GM21381 (cell line): ENCODE measurements around the gene PECR.
"Not testable (repeated sequence)": the region's sequence is repeated elsewhere in the genome, so short reads cannot be mapped to it uniquely, and the experiment has no call there.

Experiments used
- ATAC-seq: cut with Tn5 transposase; IDR thresholded peaks from one replicate; pipeline ENCODE4 v1.9.1; 2021; ENCODE audit warnings: mild to moderate bottlenecking, moderate library complexity; ENCODE audit not compliant: unreplicated experiment

Gene PECR

GRCh38 chr2:216031960-216032689, 49.5 kb downstream of the PECR start:
- peak; percentile 71 for ATAC-seq

GRCh38 chr2:216030216-216030615, 51.4 kb downstream of the PECR start:
- no peak for ATAC-seq

- no peak for ATAC-seq
Measured at GRCh38 chr2:216029416-216030129, 52.0 kb downstream of the PECR start.

- ATAC-seq, result no peak
Measured at GRCh38 chr2:216024779-216025336, 56.8 kb downstream of the PECR start.

DNA sequence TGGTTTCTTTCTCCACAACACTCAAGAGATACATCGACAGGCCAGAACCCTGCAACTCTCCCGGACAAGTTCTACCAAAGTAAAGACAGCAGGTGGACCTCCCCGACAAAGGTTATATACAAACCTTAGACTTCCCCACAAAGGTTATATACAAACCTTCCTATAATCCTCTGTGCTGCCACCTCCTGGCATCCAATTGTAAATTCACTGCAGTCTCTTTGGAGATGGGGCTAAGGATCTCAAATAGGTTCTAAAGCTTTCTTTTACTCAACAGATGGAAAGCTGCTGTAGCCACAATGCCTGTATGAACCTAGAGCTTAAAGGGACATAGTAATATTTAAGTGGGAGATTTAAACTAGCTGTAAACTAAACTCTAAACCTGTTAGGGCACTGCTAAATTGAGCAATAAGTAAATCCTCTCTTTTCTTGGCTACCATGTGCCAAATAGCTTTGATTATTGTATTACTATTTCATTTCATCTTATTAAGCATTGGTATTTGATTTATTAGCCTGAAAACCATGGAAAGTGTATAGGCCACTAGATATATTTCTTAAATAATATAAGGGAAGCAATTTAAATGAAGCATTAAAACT, 58.5 kb downstream of the PECR start:
- no peak for ATAC-seq

GRCh38 chr2:216021768-216022565, 59.6 kb downstream of the PECR start:
- ATAC-seq, result no peak

- ATAC-seq, result no peak
Measured at GRCh38 chr2:216018709-216019108, 62.9 kb downstream of the PECR start.

- ATAC-seq, result peak; percentile 20
Measured at GRCh38 chr2:216017365-216017764, 64.2 kb downstream of the PECR start.

DNA sequence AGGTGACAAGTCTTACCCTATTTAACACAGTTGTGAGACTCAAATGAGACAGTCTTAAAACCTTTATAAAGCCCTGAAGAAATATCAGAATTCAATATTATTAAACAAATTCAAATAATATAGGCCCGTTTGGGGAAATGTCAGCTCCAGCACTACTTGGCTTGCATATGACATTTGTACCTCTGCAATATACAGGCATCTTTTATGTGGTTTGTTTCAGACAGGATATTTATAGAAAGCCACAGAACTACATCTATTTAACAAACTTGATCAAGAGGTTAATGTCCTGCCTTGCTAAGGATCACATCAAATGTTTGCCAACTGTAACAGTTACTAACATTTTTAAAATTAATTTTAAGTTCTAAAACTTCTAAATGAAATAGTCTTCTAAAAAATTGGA, 65.0 kb downstream of the PECR start:
- ATAC-seq, result no peak

- peak; percentile 77 for ATAC-seq
Measured at GRCh38 chr2:216015722-216016464, 65.7 kb downstream of the PECR start.

DNA sequence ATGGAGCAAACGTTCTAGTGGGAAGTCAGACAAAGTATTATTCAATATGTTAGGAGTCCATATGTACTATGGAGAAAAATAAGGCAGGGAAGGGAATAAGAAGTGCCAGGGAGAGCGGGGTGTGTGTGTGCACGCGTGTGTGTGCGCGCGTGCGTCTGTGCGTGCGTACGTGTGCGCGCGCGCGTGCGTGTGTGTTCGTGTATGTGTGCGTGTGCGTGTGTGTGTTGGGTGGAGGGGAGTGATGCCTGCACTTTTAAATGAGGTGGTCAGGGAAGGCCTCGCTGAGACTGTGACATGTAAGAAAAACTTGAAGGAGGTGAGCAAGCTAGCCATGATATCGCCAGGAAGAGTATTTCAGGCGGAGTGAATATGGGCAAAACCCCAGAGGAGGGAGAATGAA, 66.6 kb downstream of the PECR start:
- ATAC-seq, result no peak

DNA sequence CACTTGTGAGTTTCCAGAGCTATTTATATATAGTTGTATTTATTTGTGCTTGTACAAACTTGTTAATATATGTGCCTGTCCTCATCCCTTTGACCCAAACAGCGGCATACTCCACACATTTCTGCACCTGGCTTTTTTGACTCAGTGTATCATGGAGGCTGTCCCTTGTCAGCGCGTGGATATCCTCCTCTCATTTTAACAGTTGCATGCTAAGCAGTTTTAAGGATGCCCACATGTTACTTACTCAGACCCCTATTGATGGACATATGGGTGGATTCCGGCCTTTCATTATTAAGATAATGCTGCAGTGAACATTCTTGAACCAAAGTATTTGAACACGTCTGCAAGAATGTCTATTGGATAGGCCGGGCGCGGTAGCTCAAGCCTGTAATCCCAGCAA, 67.6 kb downstream of the PECR start:
- ATAC-seq, result no peak

GRCh38 chr2:216013080-216013909, 68.3 kb downstream of the PECR start, which contains the start of gene MREG:
Gene MREG, minus strand, starts transcription at chr2:216013551. Its CDS starts 224 bp downstream, at chr2:216013327.
- ATAC-seq, result peak; percentile 41

DNA sequence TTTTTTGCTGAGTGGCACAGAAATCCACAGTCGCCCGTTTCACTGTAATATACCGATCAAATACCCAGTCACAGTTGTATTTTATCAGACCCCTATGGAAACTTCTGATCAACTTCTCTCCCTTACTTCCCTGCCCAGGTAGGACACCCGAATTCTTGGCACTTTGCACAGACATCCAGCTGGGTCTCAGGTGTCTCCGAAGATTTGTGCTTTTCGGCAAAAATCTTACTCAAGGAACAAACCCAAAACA, 68.9 kb downstream of the PECR start:
- no peak for ATAC-seq

GRCh38 chr2:216012133-216012829, 69.3 kb downstream of the PECR start:
- no peak for ATAC-seq

GRCh38 chr2:216009215-216009614, 72.4 kb downstream of the PECR start:
- ATAC-seq, result not testable (repeated sequence)

GRCh38 chr2:216008387-216008786, 73.2 kb downstream of the PECR start:
- ATAC-seq, result no peak

DNA sequence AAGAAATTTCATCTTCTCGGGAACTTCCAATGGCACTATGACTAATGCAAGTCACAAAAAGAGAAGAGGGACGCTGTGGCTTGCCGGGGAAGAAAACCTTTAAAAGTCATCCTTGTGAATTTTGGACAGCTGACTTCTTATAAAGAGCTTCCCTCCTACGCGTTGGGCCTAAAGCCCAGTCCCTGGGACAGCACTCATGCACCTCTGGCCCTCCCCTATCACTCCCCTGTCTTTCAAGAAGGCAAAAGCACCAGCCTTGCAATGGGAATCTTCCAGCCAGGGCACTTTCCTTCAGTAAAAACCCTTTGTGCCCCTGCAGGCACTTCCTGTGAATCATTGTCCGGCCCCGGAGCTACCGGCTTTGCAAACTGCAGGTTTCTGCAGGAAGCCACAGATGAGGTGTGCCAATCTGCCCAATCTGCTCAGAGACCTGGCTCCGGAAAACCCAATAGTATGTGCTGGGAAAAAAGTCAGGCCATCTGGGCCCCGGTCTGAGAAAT, 75.4 kb downstream of the PECR start:
- peak; percentile 37 for ATAC-seq
